Bronchial epithelial cell (primary cell): Measurements from ENCODE around the gene RNASEH2B. TPM values are rescaled to one million over a fixed set of nuclear protein-coding genes. Genes with fewer than 3 reads are reported as not detected.

Source experiments
- DNase-seq: peaks from one replicate; pipeline ENCODE4 v3.0.0-alpha.2; 2010; ENCODE audit warnings: low read depth
- FAIRE-seq: peaks from 2 replicates; lab custom pipeline; 2011; peaks lifted over from hg19 to GRCh38; lab: Jason Lieb, UNC
- H3K27me3 ChIP-seq: 2 replicates; pipeline ENCODE4 v1.5.1; 2011; ENCODE audit warnings: low read length; ENCODE audit not compliant: control insufficient read depth, insufficient read depth
- H3K36me3 ChIP-seq: 2 replicates; pipeline ENCODE4 v1.5.1; 2011; ENCODE audit warnings: low read length; ENCODE audit not compliant: control insufficient read depth, insufficient read depth
- H3K4me3 ChIP-seq: 2 replicates; pipeline ENCODE4 v1.5.1; 2011; ENCODE audit warnings: mild to moderate bottlenecking, low read depth, low read length, control low read depth
- total RNA-seq: library from RNA; depleted of rRNA; stranded (reverse); fragments of >200 nt; gene quantifications from 2 replicates; pipeline ENCODE4 v1.2.1, GENCODE V29; 2014
- TF ChIP-seq, protein P1 (sequence below): IDR thresholded peaks from 2 replicates; pipeline ENCODE4 v1.5.1; 2011; ENCODE audit warnings: mild to moderate bottlenecking, moderate library complexity, low read length, control low read depth, inconsistent platforms; ENCODE audit not compliant: insufficient read depth, severe bottlenecking

The RNASEH2B gene
- total RNA-seq, 1 donor from 2014 or later: 35.0 TPM

DNA sequence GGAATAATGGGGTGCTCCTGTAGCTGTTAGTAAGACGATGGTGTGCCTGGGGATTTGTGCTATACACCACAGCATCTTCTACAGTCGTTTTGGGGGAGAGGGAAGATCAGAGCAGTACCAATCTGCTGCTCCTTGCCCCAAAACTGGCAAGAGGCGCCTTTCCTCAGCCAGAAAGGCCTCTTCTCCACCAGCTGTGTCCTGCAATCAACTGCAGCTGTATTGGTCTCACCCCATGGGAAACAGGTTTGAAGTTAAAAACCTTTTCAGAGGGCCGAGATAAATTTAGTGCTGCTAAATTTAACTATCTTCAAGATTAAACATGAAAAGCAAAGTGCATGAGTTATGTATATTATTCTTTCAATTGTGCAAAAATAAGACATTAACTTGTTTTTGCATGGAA is 1.2 kb upstream of the RNASEH2B start:
- Histone ChIP-seq H3K27me3 (no peaks in the 10 kb centered on the region), H3K36me3 (no peaks in the 10 kb centered on the region), H3K4me3 (no peak overlapping the region)
- FAIRE-seq (no peak), DNase-seq (no peak)
- TF ChIP-seq, protein P1, sequence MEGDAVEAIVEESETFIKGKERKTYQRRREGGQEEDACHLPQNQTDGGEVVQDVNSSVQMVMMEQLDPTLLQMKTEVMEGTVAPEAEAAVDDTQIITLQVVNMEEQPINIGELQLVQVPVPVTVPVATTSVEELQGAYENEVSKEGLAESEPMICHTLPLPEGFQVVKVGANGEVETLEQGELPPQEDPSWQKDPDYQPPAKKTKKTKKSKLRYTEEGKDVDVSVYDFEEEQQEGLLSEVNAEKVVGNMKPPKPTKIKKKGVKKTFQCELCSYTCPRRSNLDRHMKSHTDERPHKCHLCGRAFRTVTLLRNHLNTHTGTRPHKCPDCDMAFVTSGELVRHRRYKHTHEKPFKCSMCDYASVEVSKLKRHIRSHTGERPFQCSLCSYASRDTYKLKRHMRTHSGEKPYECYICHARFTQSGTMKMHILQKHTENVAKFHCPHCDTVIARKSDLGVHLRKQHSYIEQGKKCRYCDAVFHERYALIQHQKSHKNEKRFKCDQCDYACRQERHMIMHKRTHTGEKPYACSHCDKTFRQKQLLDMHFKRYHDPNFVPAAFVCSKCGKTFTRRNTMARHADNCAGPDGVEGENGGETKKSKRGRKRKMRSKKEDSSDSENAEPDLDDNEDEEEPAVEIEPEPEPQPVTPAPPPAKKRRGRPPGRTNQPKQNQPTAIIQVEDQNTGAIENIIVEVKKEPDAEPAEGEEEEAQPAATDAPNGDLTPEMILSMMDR: no peak

DNA sequence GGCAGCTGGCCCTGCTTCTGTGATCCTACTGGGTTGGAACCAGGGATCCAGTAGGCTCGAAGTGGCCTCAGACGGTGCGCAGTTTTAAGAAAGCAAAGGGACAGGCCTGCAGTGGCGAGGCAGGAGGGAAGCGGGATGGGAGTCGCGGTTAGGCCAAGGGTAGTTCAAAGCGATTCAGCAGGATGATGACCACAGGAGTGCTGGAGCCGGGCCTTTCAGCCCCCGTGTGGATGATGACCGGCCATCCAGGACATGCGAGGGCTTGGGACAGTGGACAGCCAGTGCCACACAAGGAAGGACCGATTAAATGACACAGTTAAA is 854 bp downstream of the RNASEH2B start:
- FAIRE-seq: no peak
- DNase-seq: no peak
- TF ChIP-seq, protein P1: no peak
- H3K27me3 ChIP-seq: no peaks in the 10 kb centered on the region
- no peaks in the 10 kb centered on the region for H3K36me3 ChIP-seq
- H3K4me3 ChIP-seq: peak overlapping the region; percentile 76

DNA sequence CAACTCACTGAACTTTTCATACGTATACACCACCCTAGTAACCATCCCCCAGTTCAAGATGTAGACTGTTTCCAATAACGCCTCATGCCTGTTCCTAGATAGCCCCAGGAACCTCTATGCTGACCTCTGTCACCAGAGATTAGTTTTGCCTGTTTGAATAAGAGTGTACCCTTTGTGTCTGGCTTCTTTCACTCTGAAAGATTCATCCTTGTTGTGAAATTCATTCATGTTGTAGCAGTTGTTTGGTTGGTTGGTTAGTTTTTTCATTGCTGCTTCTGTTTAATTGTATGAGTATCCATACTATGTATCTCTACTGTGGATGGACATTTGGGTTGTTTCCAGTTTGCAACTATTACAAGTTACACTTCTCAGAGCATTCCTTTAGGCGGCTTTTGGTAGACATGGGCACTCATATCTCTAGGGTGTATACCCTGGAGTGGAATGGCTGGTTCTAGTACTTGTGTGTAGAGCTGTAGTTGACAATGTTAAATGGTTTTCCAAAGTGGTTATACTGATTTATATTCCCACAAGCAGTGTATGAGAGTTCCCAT is 1.6 kb downstream of the RNASEH2B start:
- peak; percentile 39 for DNase-seq
- Histone ChIP-seq H3K36me3 (no peaks in the 10 kb centered on the region), H3K27me3 (no peaks in the 10 kb centered on the region), H3K4me3 (no peak overlapping the region)
- no peak for FAIRE-seq
- TF ChIP-seq, protein P1: no peak

DNA sequence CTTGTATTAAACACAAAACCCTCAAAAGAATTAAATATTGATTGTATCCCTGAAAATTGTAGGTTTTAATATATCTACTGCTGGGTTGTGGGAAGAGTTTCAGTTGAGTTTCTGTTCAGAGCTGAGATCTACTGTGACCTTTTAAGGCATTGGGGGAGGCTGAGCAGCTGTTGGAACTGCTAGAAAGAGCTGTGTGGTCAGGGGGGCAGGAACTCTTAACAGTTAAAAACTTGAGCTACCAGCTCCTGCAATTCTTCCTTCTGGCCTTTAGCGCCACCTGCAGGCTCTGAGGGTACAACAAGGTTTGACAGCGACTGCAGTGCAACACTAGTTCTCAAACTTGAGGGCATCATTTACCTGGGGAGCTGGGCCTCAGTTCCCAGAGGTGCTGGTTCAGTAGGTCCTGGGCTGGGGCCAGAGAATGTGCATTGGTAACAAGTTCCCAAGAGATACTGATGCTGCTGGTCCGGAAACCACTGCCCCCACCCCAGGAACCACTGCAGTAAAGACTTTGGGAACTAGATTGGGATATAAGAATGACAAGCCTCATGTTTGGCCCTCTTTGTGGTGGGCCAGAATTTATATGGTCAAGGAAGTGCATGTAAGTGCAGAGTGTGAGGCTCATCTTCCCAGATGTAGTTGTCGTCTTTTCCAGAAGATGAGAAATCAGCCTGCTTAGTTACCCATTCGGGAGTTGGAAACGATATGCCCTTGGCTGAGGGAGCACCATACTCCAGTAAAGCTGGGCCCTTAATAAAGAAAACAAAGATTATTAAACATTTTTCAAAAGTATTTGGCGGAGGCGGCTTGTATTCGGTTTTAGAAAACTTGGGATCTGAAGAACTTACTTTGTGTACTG is 2.6 kb downstream of the RNASEH2B start:
- Histone ChIP-seq H3K36me3 (no peaks in the 10 kb centered on the region), H3K4me3 (no peak overlapping the region), H3K27me3 (no peaks in the 10 kb centered on the region)
- FAIRE-seq (no peak), DNase-seq (peak; percentile 72)
- TF ChIP-seq, protein P1: peak; percentile 87

DNA sequence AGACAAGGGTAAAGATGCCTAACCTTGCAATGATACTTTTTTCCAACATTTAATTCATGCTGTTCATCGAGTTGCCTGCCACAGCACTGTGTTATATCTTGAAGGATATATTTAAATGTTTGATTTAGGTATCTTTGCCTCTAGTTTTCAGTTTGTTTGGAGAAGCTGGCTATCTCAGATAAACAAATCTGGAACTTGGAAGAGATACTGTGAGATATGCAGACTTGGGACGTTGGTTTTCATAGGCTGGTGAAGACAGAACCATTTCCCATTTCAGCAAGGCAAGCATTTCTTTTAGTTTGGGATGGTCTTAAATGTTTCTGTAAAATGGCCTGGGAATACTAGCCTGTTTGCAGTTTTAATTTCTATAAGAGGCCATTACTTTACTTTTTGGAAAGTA is 3.3 kb downstream of the RNASEH2B start:
- FAIRE-seq: no peak
- TF ChIP-seq, protein P1: no peak
- no peak for DNase-seq
- no peak overlapping the region for H3K4me3 ChIP-seq
- H3K36me3 ChIP-seq: no peaks in the 10 kb centered on the region
- H3K27me3 ChIP-seq: no peaks in the 10 kb centered on the region
